Activated CD4-positive, alpha-beta memory T cell treated with anti-CD3 and anti-CD28 coated beads for 36 hours (primary cell): ENCODE measurements around the gene PJVK. TPM values are rescaled to one million over a fixed set of nuclear protein-coding genes. Genes with fewer than 3 reads are reported as not detected.
"Not testable (repeated sequence)": the region's sequence is repeated elsewhere in the genome, so short reads cannot be mapped to it uniquely, and the experiment has no call there.

ENCODE experiments used
- CTCF ChIA-PET: fragments of 350-600 bp; sonication (Branson Sonifier 250); formaldehyde crosslinking; loops from one replicate; lab custom pipeline; 2021; ENCODE audit warnings: antibody characterized with exemption, inconsistent platforms; lab: Charles Lee
- POLR2A ChIA-PET: fragments of 350-600 bp; sonication (Branson Sonifier 250); formaldehyde crosslinking; loops from one replicate; lab custom pipeline; 2021; ENCODE audit warnings: antibody characterized with exemption; lab: Charles Lee
- DNase-seq: peaks from one replicate; pipeline ENCODE4 v3.0.0-alpha.2; 2020
- H3K27ac Mint-ChIP-seq: one replicate; pipeline ENCODE4 v1.8.0; 2021; ENCODE audit warnings: mixed read lengths
- H3K27me3 Mint-ChIP-seq: one replicate; pipeline ENCODE4 v1.8.0; 2021; ENCODE audit warnings: mixed read lengths
- H3K36me3 Mint-ChIP-seq: one replicate; pipeline ENCODE4 v1.8.0; 2021; ENCODE audit warnings: mixed read lengths
- H3K4me1 Mint-ChIP-seq: one replicate; pipeline ENCODE4 v1.8.0; 2021; ENCODE audit warnings: low read depth, mixed read lengths
- H3K4me3 Mint-ChIP-seq: one replicate; pipeline ENCODE4 v1.8.0; 2021; ENCODE audit warnings: mild to moderate bottlenecking, mixed read lengths
- H3K9me3 Mint-ChIP-seq: one replicate; pipeline ENCODE4 v1.8.0; 2021; ENCODE audit warnings: mixed read lengths
- intact Hi-C: fragments of 100-400 bp; cut with micrococcal nuclease; formaldehyde crosslinking; loops from one replicate; pipeline ENCODE4 v1.15.1; 2023
- total RNA-seq, 2 experiments: library from RNA; stranded (reverse); gene quantifications; one replicate each; pipeline ENCODE4 v1.2.3, GENCODE V29; 2021

PJVK gene
- total RNA-seq = 1 to 10 TPM; 2.3 to 3.0 TPM

GRCh38 chr2:178450774-178451525 lies at the start of gene PJVK, which contains the start of gene PRKRA:
TSS of gene PJVK (plus strand) at chr2:178451378. CDS start at chr2:178453410, 2,032 bp downstream.
TSS of gene PRKRA (minus strand) at chr2:178451175. CDS start at chr2:178451030, 145 bp downstream.
- DNase-seq = peak; percentile 97
- intact Hi-C loops = loop anchor here (1.0 to 2.0 kb wide), 8 partner anchors 27 to 582 kb away; partner anchors contain the start of genes FKBP7, OSBPL6 and RBM45
- Mint-ChIP-seq H3K9me3 (no peaks in the 10 kb centered on the region), H3K4me1 (peaks cover 24% of the 10 kb centered on the region), H3K27ac (peak within 1 kb of the TSS; percentile 95), H3K27me3 (no peaks in the 10 kb centered on the region), H3K36me3 (peaks cover 22% of the 10 kb centered on the region), H3K4me3 (peak within 1 kb of the TSS; percentile 89)
- ChIA-PET CTCF (interaction anchor here (0.6 to 5.0 kb wide), 4 partner anchors 37 to 688 kb away, joined by 3 to 43 read pairs (median 4); partner anchors contain the start of gene RBM45), POLR2A (interaction anchor here (0.7 to 2.2 kb wide), 5 partner anchors 16 to 80 kb away, joined by 3 to 12 read pairs (median 6); partner anchors contain the start of gene PLEKHA3)

GRCh38 chr2:178401994-178402437 lies 49.2 kb upstream of the PJVK start:
- Mint-ChIP-seq H3K4me3 (no peak overlapping the region), H3K27ac (no peak overlapping the region), H3K27me3 (peaks cover 2% of the 10 kb centered on the region), H3K4me1 (peaks cover 12% of the 10 kb centered on the region), H3K36me3 (no peaks in the 10 kb centered on the region), H3K9me3 (no peaks in the 10 kb centered on the region)
- ChIA-PET CTCF (interaction anchor here (14.2 kb wide), 1 partner anchor 13 kb away, joined by 116 read pairs; no protein-coding TSS in a partner anchor), POLR2A (no interaction called here)
- DNase-seq = no peak
- intact Hi-C loops = no loop called here

GRCh38 chr2:178403671-178404306 lies 47.4 kb upstream of the PJVK start:
- intact Hi-C loops = loop anchor here (1.0 kb wide), 2 partner anchors 7 to 11 kb away; no protein-coding TSS in a partner anchor
- DNase-seq = no peak
- H3K27ac Mint-ChIP-seq = peak overlapping the region; percentile 10
- H3K36me3 Mint-ChIP-seq = no peaks in the 10 kb centered on the region
- H3K27me3 Mint-ChIP-seq = peaks cover 2% of the 10 kb centered on the region
- peaks cover 12% of the 10 kb centered on the region for H3K4me1 Mint-ChIP-seq
- CTCF ChIA-PET = interaction anchor here (0.6 to 3.7 kb wide), 2 partner anchors 10 to 726 kb away, joined by 3 to 36 read pairs; no protein-coding TSS in a partner anchor
- POLR2A ChIA-PET = interaction anchor here (2.4 kb wide), 1 partner anchor 10 kb away, joined by 6 read pairs; no protein-coding TSS in a partner anchor
- no peak overlapping the region for H3K4me3 Mint-ChIP-seq
- H3K9me3 Mint-ChIP-seq = no peaks in the 10 kb centered on the region

- peak overlapping the region; percentile 56 for H3K27ac Mint-ChIP-seq
- no peaks in the 10 kb centered on the region for H3K9me3 Mint-ChIP-seq
- peaks cover 2% of the 10 kb centered on the region for H3K27me3 Mint-ChIP-seq
- no peak overlapping the region for H3K4me3 Mint-ChIP-seq
- ChIA-PET POLR2A (interaction anchor here (2.4 kb wide), 1 partner anchor 9 kb away, joined by 6 read pairs; no protein-coding TSS in a partner anchor), CTCF (interaction anchor here (1.6 to 3.7 kb wide), 2 partner anchors 10 to 15 kb away, joined by 5 to 36 read pairs; no protein-coding TSS in a partner anchor)
- no peaks in the 10 kb centered on the region for H3K36me3 Mint-ChIP-seq
- intact Hi-C loops = loop anchor here (1.0 kb wide), 2 partner anchors 8 to 10 kb away; no protein-coding TSS in a partner anchor
- peak; percentile 58 for DNase-seq
- H3K4me1 Mint-ChIP-seq = peaks cover 12% of the 10 kb centered on the region
These were observed 46.8 kb upstream of the PJVK start for GRCh38 chr2:178404368-178404767.

GRCh38 chr2:178409261-178409660 lies 41.9 kb upstream of the PJVK start:
- no peak for DNase-seq
- no peaks in the 10 kb centered on the region for H3K9me3 Mint-ChIP-seq
- H3K4me1 Mint-ChIP-seq = peaks cover 11% of the 10 kb centered on the region
- no peak overlapping the region for H3K27ac Mint-ChIP-seq
- H3K36me3 Mint-ChIP-seq = no peaks in the 10 kb centered on the region
- intact Hi-C loops = no loop called here
- peaks cover 3% of the 10 kb centered on the region for H3K27me3 Mint-ChIP-seq
- ChIA-PET POLR2A (no interaction called here), CTCF (no interaction called here)
- no peak overlapping the region for H3K4me3 Mint-ChIP-seq

GRCh38 chr2:178412047-178412446 lies 39.1 kb upstream of the PJVK start:
- DNase-seq = no peak
- ChIA-PET CTCF (interaction anchor here (5.9 kb wide), 1 partner anchor 16 kb away, joined by 116 read pairs; no protein-coding TSS in a partner anchor), POLR2A (no interaction called here)
- no peaks in the 10 kb centered on the region for H3K9me3 Mint-ChIP-seq
- no peak overlapping the region for H3K4me3 Mint-ChIP-seq
- peaks cover 3% of the 10 kb centered on the region for H3K27me3 Mint-ChIP-seq
- H3K36me3 Mint-ChIP-seq = no peaks in the 10 kb centered on the region
- peaks cover 14% of the 10 kb centered on the region for H3K4me1 Mint-ChIP-seq
- peak overlapping the region; percentile 19 for H3K27ac Mint-ChIP-seq
- intact Hi-C loops = loop anchor here (5.0 to 10.0 kb wide), 3 partner anchors 217 to 483 kb away; partner anchors contain the start of gene OSBPL6

- POLR2A ChIA-PET, H3K27ac Mint-ChIP-seq, DNase-seq, H3K36me3 Mint-ChIP-seq, H3K27me3 Mint-ChIP-seq, H3K9me3 Mint-ChIP-seq: not testable (repeated sequence)
- peak overlapping the region; percentile 74 for H3K4me3 Mint-ChIP-seq
- H3K4me1 Mint-ChIP-seq = peaks cover 14% of the 10 kb centered on the region
- CTCF ChIA-PET = interaction anchor here (0.7 to 5.9 kb wide), 4 partner anchors 7 to 300 kb away, joined by 3 to 116 read pairs (median 36); partner anchors contain the start of gene RBM45
- intact Hi-C loops = loop anchor here (5.0 to 10.0 kb wide), 3 partner anchors 218 to 482 kb away; partner anchors contain the start of gene OSBPL6
These were observed 38.7 kb upstream of the PJVK start for GRCh38 chr2:178412453-178412852.

GRCh38 chr2:178413472-178414265 lies 37.5 kb upstream of the PJVK start:
- Mint-ChIP-seq H3K4me3 (peak overlapping the region; percentile 74), H3K27ac (peak overlapping the region; percentile 88), H3K4me1 (peaks cover 14% of the 10 kb centered on the region), H3K36me3 (no peaks in the 10 kb centered on the region), H3K27me3 (peaks cover 3% of the 10 kb centered on the region), H3K9me3 (no peaks in the 10 kb centered on the region)
- POLR2A ChIA-PET = interaction anchor here (1.0 to 2.6 kb wide), 6 partner anchors 9 to 301 kb away, joined by 3 to 9 read pairs (median 6); partner anchors contain the start of genes PJVK, PRKRA and RBM45
- intact Hi-C loops = loop anchor here (1.0 to 10.0 kb wide), 11 partner anchors 9 to 481 kb away; partner anchors contain the start of genes FKBP7, OSBPL6 and RBM45
- peak; percentile 83 for DNase-seq
- CTCF ChIA-PET = interaction anchor here (0.7 to 5.9 kb wide), 21 partner anchors 8 to 1199 kb away, joined by 3 to 116 read pairs (median 6); partner anchors contain the start of genes PJVK, PRKRA and RBM45

- ChIA-PET CTCF (interaction anchor here (0.6 to 5.9 kb wide), 27 partner anchors 9 to 1198 kb away, joined by 3 to 116 read pairs (median 4); partner anchors contain the start of genes PJVK, PRKRA and RBM45), POLR2A (interaction anchor here (0.6 to 2.6 kb wide), 7 partner anchors 9 to 302 kb away, joined by 3 to 9 read pairs (median 6); partner anchors contain the start of genes PJVK, PRKRA and RBM45)
- H3K4me1 Mint-ChIP-seq = peaks cover 14% of the 10 kb centered on the region
- H3K36me3 Mint-ChIP-seq = no peaks in the 10 kb centered on the region
- H3K4me3 Mint-ChIP-seq = peak overlapping the region; percentile 74
- intact Hi-C loops = loop anchor here (1.0 to 10.0 kb wide), 10 partner anchors 10 to 480 kb away; partner anchors contain the start of genes OSBPL6 and RBM45
- peak overlapping the region; percentile 88 for H3K27ac Mint-ChIP-seq
- no peaks in the 10 kb centered on the region for H3K9me3 Mint-ChIP-seq
- H3K27me3 Mint-ChIP-seq = peaks cover 3% of the 10 kb centered on the region
- peak; percentile 90 for DNase-seq
These were observed 36.6 kb upstream of the PJVK start for GRCh38 chr2:178414266-178415247.
